ENCODE measurements around the gene MTHFSD.

The MTHFSD gene

GRCh38 chr16:86542756-86543750 is 12.0 kb downstream of the MTHFSD start:
- no peak for TF ChIP-seq CTCF (IDR thresholded peaks at IDR 0.05; ENCODE audit: low read depth, low read length)
- no peak overlapping the region for H3K4me3 ChIP-seq (ENCODE audit: low read depth, low read length)

GRCh38 chr16:86541560-86541959 is 13.5 kb downstream of the MTHFSD start:
- H3K4me3 ChIP-seq (ENCODE audit: low read depth, low read length), result no peak overlapping the region
- no peak for TF ChIP-seq CTCF (IDR thresholded peaks at IDR 0.05; ENCODE audit: low read depth, low read length)

DNA sequence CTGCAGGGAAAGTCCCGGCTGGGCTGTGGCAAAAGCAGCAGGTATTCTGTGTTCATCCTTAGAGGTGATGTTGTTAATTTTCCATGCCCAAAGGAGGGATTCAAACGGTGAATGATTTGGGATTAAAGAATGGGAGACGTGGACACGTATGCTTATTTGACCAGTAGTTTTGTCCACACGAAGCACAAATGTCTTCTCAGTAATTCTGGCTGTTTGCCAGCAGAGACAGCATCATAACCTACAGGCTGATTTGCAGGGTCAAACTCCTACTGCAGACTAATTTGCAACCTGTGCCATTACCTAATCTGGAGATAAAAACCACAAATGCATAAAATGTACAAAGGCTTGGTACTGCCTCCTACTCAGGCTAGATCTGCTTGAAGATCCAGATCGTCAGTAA is 14.1 kb downstream of the MTHFSD start:
- no peak overlapping the region for H3K4me3 ChIP-seq (ENCODE audit: low read depth, low read length)
- no peak for TF ChIP-seq CTCF (IDR thresholded peaks at IDR 0.05; ENCODE audit: low read depth, low read length)

GRCh38 chr16:86538196-86538780 is 16.7 kb downstream of the MTHFSD start:
- no peak overlapping the region for H3K4me3 ChIP-seq (ENCODE audit: low read depth, low read length)
- TF ChIP-seq CTCF (IDR thresholded peaks at IDR 0.05; ENCODE audit: low read depth, low read length), result no peak

DNA sequence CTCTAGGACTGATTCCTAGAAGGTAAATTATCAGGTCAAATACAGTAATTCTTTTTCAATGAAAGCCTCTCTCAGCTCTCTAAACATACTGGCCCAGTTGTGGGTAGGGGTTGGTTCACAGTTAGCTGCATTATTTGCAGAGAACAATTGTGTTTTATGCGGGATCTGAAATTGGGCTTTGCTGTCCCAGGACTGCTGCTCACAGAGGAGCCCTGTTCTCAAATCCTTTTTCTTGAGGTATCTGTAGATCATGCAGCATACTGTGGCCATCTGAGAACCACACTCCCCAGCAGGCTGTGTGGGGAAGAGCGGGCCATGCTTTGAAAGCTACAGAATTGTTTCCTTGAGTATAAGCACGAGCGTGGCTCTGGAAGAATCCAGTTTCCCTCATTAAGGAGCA is 17.5 kb downstream of the MTHFSD start:
- no peak for TF ChIP-seq CTCF (IDR thresholded peaks at IDR 0.05; ENCODE audit: low read depth, low read length)
- no peak overlapping the region for H3K4me3 ChIP-seq (ENCODE audit: low read depth, low read length)

- H3K4me3 ChIP-seq (ENCODE audit: low read depth, low read length), result no peak overlapping the region
- no peak for TF ChIP-seq CTCF (IDR thresholded peaks at IDR 0.05; ENCODE audit: low read depth, low read length)
These were observed 18.4 kb downstream of the MTHFSD start for GRCh38 chr16:86536621-86537020.

All from WI38 (cell line).